CD14-positive monocyte (primary cell): ENCODE results near the gene HID1. TPM values are rescaled to one million over a fixed set of nuclear protein-coding genes. Genes with fewer than 3 reads are reported as not detected.

ENCODE experiments used
- DNase-seq, 3 donors: peaks; one replicate each; pipeline ENCODE4 v3.0.0-alpha.2; 2011 to 2022
- H2AFZ ChIP-seq: 2 replicates; pipeline ENCODE4 v1.6.0; 2012; ENCODE audit warnings: mild to moderate bottlenecking, low read depth, low read length, inconsistent platforms; ENCODE audit not compliant: insufficient read depth, poor library complexity, severe bottlenecking
- H3K27ac ChIP-seq, 2 donors: 1 replicate in 1 of 2; 2 replicates in 1 of 2; pipeline ENCODE4 v1.5.1; 2012 to 2013; ENCODE audit warnings: low read length in 2 of 2, control low read depth in 1 of 2, inconsistent platforms in 1 of 2, low read depth in 1 of 2, mild to moderate bottlenecking in 1 of 2
- H3K27me3 ChIP-seq, 2 donors: one replicate each; pipeline versions ENCODE4 v1.6.0 to v1.6.1; 2011 to 2013; ENCODE audit warnings: low read length in 2 of 2; ENCODE audit not compliant: control insufficient read depth in 2 of 2, insufficient read depth in 2 of 2
- H3K36me3 ChIP-seq, 2 donors: replicated peaks in 1 of 2; 1 replicate in 1 of 2; 2 replicates in 1 of 2; pipeline versions ENCODE4 v1.5.1 to v1.6.1; 2012 to 2013; ENCODE audit warnings: low read length in 2 of 2, control low read depth in 1 of 2, inconsistent platforms in 1 of 2, mild to moderate bottlenecking in 1 of 2; ENCODE audit not compliant: insufficient read depth in 2 of 2, control insufficient read depth in 1 of 2
- H3K4me1 ChIP-seq, 2 donors: 1 replicate in 1 of 2; 2 replicates in 1 of 2; pipeline versions ENCODE4 v1.5.1 to v1.6.1; 2012 to 2013; ENCODE audit warnings: low read length in 2 of 2, control low read depth in 1 of 2, inconsistent platforms in 1 of 2, mild to moderate bottlenecking in 1 of 2, moderate library complexity in 1 of 2; ENCODE audit not compliant: insufficient read depth in 2 of 2, control insufficient read depth in 1 of 2
- H3K4me2 ChIP-seq: replicated peaks from 2 replicates; pipeline ENCODE3; 2012; ENCODE audit warnings: low read length, moderate library complexity, mild to moderate bottlenecking; ENCODE audit not compliant: poor library complexity, severe bottlenecking; ENCODE audit errors: extremely low read depth
- H3K4me3 ChIP-seq, 3 experiments: fragments of 200-600 bp in 1 of 3; sonication (generic) in 1 of 3; replicated peaks in 1 of 3; 1 replicate in 2 of 3; 2 replicates in 1 of 3; pipeline ENCODE4 v1.5.1; 2011 to 2013; ENCODE audit warnings: low read length in 3 of 3, mild to moderate bottlenecking in 3 of 3, control low read depth in 2 of 3, low read depth in 2 of 3, inconsistent platforms in 1 of 3, moderate library complexity in 1 of 3
- H3K79me2 ChIP-seq: 2 replicates; pipeline ENCODE4 v1.6.0; 2012; ENCODE audit warnings: mild to moderate bottlenecking, control low read depth, inconsistent platforms, low read length, moderate library complexity; ENCODE audit not compliant: insufficient read depth
- H3K9ac ChIP-seq: 2 replicates; pipeline ENCODE4 v1.6.0; 2017; ENCODE audit warnings: low read length, mild to moderate bottlenecking; ENCODE audit not compliant: insufficient read depth, poor library complexity, severe bottlenecking
- H3K9me3 ChIP-seq, 2 donors: replicated peaks in 1 of 2; 1 replicate in 1 of 2; 2 replicates in 1 of 2; pipeline versions ENCODE4 v1.5.1 to v1.6.1; 2012 to 2013; ENCODE audit warnings: low read length in 2 of 2, control low read depth in 1 of 2; ENCODE audit not compliant: control insufficient read depth in 1 of 2, insufficient read depth in 1 of 2
- H4K20me1 ChIP-seq: 2 replicates; pipeline ENCODE4 v1.6.0; 2012; ENCODE audit warnings: mild to moderate bottlenecking, low read length, control low read depth, moderate library complexity; ENCODE audit not compliant: insufficient read depth
- H3K27ac Mint-ChIP-seq, 7 donors: one replicate each; pipeline ENCODE4 v1.8.0; 2020; ENCODE audit warnings: mild to moderate bottlenecking in 7 of 7, mixed read lengths in 7 of 7, moderate library complexity in 6 of 7, inconsistent platforms in 2 of 7
- H3K27me3 Mint-ChIP-seq, 3 donors: one replicate each; pipeline ENCODE4 v1.8.0; 2021 to 2022; ENCODE audit warnings: low read depth in 3 of 3, mild to moderate bottlenecking in 3 of 3, mixed read lengths in 3 of 3, moderate library complexity in 3 of 3, inconsistent platforms in 1 of 3
- H3K36me3 Mint-ChIP-seq, 2 donors: one replicate each; pipeline ENCODE4 v1.8.0; 2020; ENCODE audit warnings: mixed read lengths in 2 of 2, inconsistent platforms in 1 of 2, mild to moderate bottlenecking in 1 of 2
- H3K4me1 Mint-ChIP-seq: one replicate; pipeline ENCODE4 v1.8.0; 2020; ENCODE audit warnings: mild to moderate bottlenecking, mixed read lengths
- H3K4me3 Mint-ChIP-seq, 2 donors: one replicate each; pipeline ENCODE4 v1.8.0; 2020; ENCODE audit warnings: mild to moderate bottlenecking in 2 of 2, mixed read lengths in 2 of 2, moderate library complexity in 1 of 2
- H3K9me3 Mint-ChIP-seq, 7 donors: one replicate each; pipeline ENCODE4 v1.8.0; 2020 to 2022; ENCODE audit warnings: mixed read lengths in 7 of 7, mild to moderate bottlenecking in 6 of 7, moderate library complexity in 6 of 7, inconsistent platforms in 2 of 7
- CTCF ChIP-seq: fragments of 200-600 bp; IDR thresholded peaks from one replicate; pipeline ENCODE4 v1.8.0; 2022; ENCODE audit warnings: antibody characterized with exemption, mild to moderate bottlenecking
- WGBS: methylation state at CpG from one replicate; pipeline ENCODE4 v1.1.5; 2013; ENCODE audit warnings: missing lambda C conversion rate; ENCODE audit not compliant: insufficient coverage; 5-methylcytosine and 5-hydroxymethylcytosine counted together
- intact Hi-C, 2 donors: fragments of 100-400 bp; cut with micrococcal nuclease; formaldehyde crosslinking; loops; one replicate each; pipeline versions ENCODE4 v1.15.0 to v1.15.1; 2023
- polyA plus RNA-seq, 3 donors: library from polyadenylated mRNA; depleted of rRNA in 1 of 3; unstranded in 2 of 3; stranded (reverse) in 1 of 3; fragments of 300-500 nt in 2 of 3; fragments of >200 nt in 1 of 3; fragmentation: Illumina TruSeq in 2 of 3; gene quantifications; 1 replicate in 2 of 3; 2 replicates in 1 of 3; pipeline ENCODE4 v1.2.3, GENCODE V29; 2012 to 2021

HID1 gene
- polyA plus RNA-seq, 3 donors: not detected

- Histone ChIP-seq H4K20me1 (no peaks in the 10 kb centered on the region), H3K9me3 (peaks cover 5 to 10% of the 10 kb centered on the region in 2 donors), H3K27me3 (peaks cover 0 to 9% of the 10 kb centered on the region in 2 donors), H3K4me2 (no peak overlapping the region), H3K4me3 (no peak overlapping the region), H3K4me1 (no peaks in the 10 kb centered on the region), H3K36me3 (no peaks in the 10 kb centered on the region), H3K79me2 (no peaks in the 10 kb centered on the region), H2AFZ (no peak overlapping the region), H3K9ac (no peak overlapping the region), H3K27ac (no peak overlapping the region)
- Mint-ChIP-seq H3K4me1 (peaks cover 6% of the 10 kb centered on the region), H3K4me3 (no peak overlapping the region), H3K27ac (peak overlapping the region in 1 of 7 donors; percentile 57), H3K9me3 (peaks cover 4 to 13% (median 11%) of the 10 kb centered on the region in 7 donors), H3K27me3 (peaks cover 8 to 26% (median 15%) of the 10 kb centered on the region in 3 donors), H3K36me3 (no peaks in the 10 kb centered on the region)
- 82% methylated on average over 21 of the region's 32 CpGs for WGBS
- no peak for DNase-seq
- intact Hi-C loops: loop anchor here in 1 of 2 donors (10.0 kb wide), 1 partner anchor 207 kb away; the partner anchor contains the start of gene NHERF1
- no peak for TF ChIP-seq CTCF
These were observed 20.7 kb downstream of the HID1 start for GRCh38 chr17:74951680-74952421.

- WGBS: 80% methylated on average over 3 of the region's 3 CpGs
- no peak for DNase-seq
- Histone ChIP-seq H3K36me3 (no peaks in the 10 kb centered on the region), H3K4me2 (no peak overlapping the region), H3K79me2 (no peaks in the 10 kb centered on the region), H3K4me1 (no peaks in the 10 kb centered on the region), H4K20me1 (no peaks in the 10 kb centered on the region), H3K27me3 (peaks cover 0 to 4% of the 10 kb centered on the region in 2 donors), H2AFZ (no peak overlapping the region), H3K9me3 (peaks cover 0 to 2% of the 10 kb centered on the region in 2 donors), H3K4me3 (no peak overlapping the region), H3K9ac (no peak overlapping the region), H3K27ac (no peak overlapping the region)
- intact Hi-C loops: loop anchor here in 1 of 2 donors (10.0 kb wide), 1 partner anchor 206 kb away; the partner anchor contains the start of gene NHERF1
- Mint-ChIP-seq H3K27ac (no peak overlapping the region), H3K4me1 (peaks cover 6% of the 10 kb centered on the region), H3K36me3 (no peaks in the 10 kb centered on the region), H3K9me3 (peaks cover 0 to 7% (median 4%) of the 10 kb centered on the region in 7 donors), H3K4me3 (no peak overlapping the region), H3K27me3 (peaks cover 6 to 24% (median 13%) of the 10 kb centered on the region in 3 donors)
- TF ChIP-seq CTCF: no peak
These were observed 21.5 kb downstream of the HID1 start for GRCh38 chr17:74951065-74951464.
